Measurements from ENCODE around the gene NCF2.

The NCF2 gene

DNA sequence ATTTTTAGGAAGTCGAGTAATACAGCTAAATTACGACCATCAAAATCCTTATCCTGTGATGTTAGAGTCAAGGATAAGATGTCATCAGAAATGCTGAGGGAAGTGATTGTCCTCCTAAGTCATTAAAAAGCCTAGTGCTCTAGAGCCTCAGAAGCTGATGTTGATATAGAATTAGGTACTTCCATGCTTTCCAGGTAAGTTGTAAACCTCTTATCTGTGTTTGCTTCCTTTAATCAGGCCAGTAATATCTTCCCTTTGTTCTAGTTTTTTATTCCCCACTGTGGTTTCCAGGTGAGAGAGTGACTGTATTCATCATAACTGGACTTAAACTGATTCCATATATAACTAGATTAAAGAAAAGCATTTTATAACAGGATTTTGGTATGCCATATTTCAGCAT, 73.5 kb downstream of the NCF2 start:
- DNase-seq (ENCODE audit: low read depth in 1 of 2, low spot score in 1 of 2): no peak
- TF ChIP-seq POLR2AphosphoS5 (IDR thresholded peaks at IDR 0.05; ENCODE audit: low read depth) (no peak), GABPA (IDR thresholded peaks at IDR 0.05; ENCODE audit: low read depth) (no peak), SPI1 (IDR thresholded peaks at IDR 0.05; ENCODE audit: borderline replicate concordance, low read depth) (no peak)
- TF ChIP-seq, protein P1, sequence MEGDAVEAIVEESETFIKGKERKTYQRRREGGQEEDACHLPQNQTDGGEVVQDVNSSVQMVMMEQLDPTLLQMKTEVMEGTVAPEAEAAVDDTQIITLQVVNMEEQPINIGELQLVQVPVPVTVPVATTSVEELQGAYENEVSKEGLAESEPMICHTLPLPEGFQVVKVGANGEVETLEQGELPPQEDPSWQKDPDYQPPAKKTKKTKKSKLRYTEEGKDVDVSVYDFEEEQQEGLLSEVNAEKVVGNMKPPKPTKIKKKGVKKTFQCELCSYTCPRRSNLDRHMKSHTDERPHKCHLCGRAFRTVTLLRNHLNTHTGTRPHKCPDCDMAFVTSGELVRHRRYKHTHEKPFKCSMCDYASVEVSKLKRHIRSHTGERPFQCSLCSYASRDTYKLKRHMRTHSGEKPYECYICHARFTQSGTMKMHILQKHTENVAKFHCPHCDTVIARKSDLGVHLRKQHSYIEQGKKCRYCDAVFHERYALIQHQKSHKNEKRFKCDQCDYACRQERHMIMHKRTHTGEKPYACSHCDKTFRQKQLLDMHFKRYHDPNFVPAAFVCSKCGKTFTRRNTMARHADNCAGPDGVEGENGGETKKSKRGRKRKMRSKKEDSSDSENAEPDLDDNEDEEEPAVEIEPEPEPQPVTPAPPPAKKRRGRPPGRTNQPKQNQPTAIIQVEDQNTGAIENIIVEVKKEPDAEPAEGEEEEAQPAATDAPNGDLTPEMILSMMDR (IDR thresholded peaks at IDR 0.05; ENCODE audit: insufficient read depth, low read length): no peak
- TF ChIP-seq, protein P2, sequence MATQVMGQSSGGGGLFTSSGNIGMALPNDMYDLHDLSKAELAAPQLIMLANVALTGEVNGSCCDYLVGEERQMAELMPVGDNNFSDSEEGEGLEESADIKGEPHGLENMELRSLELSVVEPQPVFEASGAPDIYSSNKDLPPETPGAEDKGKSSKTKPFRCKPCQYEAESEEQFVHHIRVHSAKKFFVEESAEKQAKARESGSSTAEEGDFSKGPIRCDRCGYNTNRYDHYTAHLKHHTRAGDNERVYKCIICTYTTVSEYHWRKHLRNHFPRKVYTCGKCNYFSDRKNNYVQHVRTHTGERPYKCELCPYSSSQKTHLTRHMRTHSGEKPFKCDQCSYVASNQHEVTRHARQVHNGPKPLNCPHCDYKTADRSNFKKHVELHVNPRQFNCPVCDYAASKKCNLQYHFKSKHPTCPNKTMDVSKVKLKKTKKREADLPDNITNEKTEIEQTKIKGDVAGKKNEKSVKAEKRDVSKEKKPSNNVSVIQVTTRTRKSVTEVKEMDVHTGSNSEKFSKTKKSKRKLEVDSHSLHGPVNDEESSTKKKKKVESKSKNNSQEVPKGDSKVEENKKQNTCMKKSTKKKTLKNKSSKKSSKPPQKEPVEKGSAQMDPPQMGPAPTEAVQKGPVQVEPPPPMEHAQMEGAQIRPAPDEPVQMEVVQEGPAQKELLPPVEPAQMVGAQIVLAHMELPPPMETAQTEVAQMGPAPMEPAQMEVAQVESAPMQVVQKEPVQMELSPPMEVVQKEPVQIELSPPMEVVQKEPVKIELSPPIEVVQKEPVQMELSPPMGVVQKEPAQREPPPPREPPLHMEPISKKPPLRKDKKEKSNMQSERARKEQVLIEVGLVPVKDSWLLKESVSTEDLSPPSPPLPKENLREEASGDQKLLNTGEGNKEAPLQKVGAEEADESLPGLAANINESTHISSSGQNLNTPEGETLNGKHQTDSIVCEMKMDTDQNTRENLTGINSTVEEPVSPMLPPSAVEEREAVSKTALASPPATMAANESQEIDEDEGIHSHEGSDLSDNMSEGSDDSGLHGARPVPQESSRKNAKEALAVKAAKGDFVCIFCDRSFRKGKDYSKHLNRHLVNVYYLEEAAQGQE (IDR thresholded peaks at IDR 0.05; ENCODE audit: insufficient replicate concordance, low read depth): no peak
- Histone ChIP-seq H3K27me3 (ENCODE audit: insufficient read depth, poor library complexity, severe bottlenecking) (no peaks in the 10 kb centered on the region), H3K4me3 (replicated peaks; ENCODE audit: insufficient read depth, low read length) (no peak overlapping the region), H3K27ac (replicated peaks) (no peak overlapping the region)

DNA sequence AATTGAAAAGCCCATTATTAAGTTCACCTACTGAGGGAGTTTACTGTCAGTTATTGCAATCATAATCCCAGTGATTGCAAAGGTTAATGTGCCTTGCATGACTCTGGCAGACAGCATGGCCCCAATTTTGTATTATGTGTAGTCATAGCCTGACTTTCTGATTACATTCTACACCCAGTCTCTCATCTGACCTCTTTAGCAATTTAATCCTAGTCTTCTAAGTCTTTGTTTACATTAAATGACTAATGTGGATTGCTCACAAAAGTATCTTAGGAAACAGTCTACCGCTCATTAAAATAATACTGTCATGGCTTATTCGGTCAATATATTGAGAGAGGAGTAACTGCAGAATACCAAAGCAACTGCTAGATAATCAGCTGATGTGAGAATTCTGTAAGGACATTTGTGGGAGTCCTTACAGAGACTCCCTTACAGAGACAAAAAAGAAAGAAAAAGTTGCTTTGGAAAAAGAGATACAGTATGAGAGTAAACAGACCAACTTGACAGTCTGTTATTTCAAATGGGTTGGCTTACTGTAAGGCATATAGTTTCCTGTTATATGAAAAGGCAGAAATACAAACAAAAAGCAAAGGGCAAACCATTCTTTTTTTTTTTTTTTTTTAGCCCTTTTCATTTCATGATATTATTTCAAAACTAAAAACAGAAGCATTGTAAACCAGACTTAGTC, 75.1 kb downstream of the NCF2 start:
- Histone ChIP-seq H3K27ac (replicated peaks) (no peak overlapping the region), H3K4me3 (replicated peaks; ENCODE audit: insufficient read depth, low read length) (no peak overlapping the region)

DNA sequence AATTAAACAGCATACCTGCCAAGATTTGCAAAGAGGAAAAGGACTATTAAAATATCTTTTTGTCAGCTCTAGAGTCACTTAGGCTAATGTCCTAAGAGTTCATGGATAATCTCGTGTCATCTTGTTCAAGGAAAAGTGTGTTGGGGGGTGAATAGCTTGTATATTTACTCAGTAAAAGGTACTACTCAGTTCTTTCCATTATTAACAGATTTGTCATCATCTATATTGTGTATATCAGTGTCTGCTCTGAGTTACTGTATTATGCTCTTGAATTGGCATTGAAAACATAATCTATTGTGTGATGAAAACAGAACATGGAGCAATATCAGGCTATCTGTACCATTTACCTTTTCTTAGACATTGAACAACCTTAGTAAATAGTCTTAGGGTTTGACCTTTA, 76.0 kb downstream of the NCF2 start:
- DNase-seq (ENCODE audit: low read depth in 1 of 2, low spot score in 1 of 2): no peak
- TF ChIP-seq, protein P2 (IDR thresholded peaks at IDR 0.05; ENCODE audit: insufficient replicate concordance, low read depth): no peak
- TF ChIP-seq SPI1 (IDR thresholded peaks at IDR 0.05; ENCODE audit: borderline replicate concordance, low read depth) (no peak), POLR2AphosphoS5 (IDR thresholded peaks at IDR 0.05; ENCODE audit: low read depth) (no peak)
- Histone ChIP-seq H3K27ac (replicated peaks) (no peak overlapping the region), H3K27me3 (ENCODE audit: insufficient read depth, poor library complexity, severe bottlenecking) (no peaks in the 10 kb centered on the region), H3K4me3 (replicated peaks; ENCODE audit: insufficient read depth, low read length) (no peak overlapping the region)

More for the DNA sequence above, 75.1 kb downstream of the NCF2 start:
- H3K27me3 ChIP-seq (ENCODE audit: insufficient read depth, poor library complexity, severe bottlenecking): no peaks in the 10 kb centered on the region
- no peak for DNase-seq (ENCODE audit: low read depth in 1 of 2, low spot score in 1 of 2)
- TF ChIP-seq POLR2AphosphoS5 (IDR thresholded peaks at IDR 0.05; ENCODE audit: low read depth) (no peak), GABPA (IDR thresholded peaks at IDR 0.05; ENCODE audit: low read depth) (no peak), SPI1 (IDR thresholded peaks at IDR 0.05; ENCODE audit: borderline replicate concordance, low read depth) (no peak)
- TF ChIP-seq, protein P2 (IDR thresholded peaks at IDR 0.05; ENCODE audit: insufficient replicate concordance, low read depth): no peak
- TF ChIP-seq, protein P1 (IDR thresholded peaks at IDR 0.05; ENCODE audit: insufficient read depth, low read length): no peak
